Right atrium auricular region (tissue), 2 donors: ENCODE data around the gene FKBP15. TPM values are rescaled to one million over a fixed set of nuclear protein-coding genes. Genes with fewer than 3 reads are reported as not detected.

Source experiments
- DNase-seq: peaks from one replicate; pipeline ENCODE4 v3.0.0-alpha.2; 2019; ENCODE audit warnings: low spot score
- H3K27ac ChIP-seq, 2 donors: fragments of 200-600 bp; sonication (generic); 1 replicate in 1 of 2; 2 replicates in 1 of 2; pipeline ENCODE4 v1.5.1; 2016 to 2019
- H3K27me3 ChIP-seq, 2 donors: fragments of 200-600 bp; sonication (generic); one replicate each; pipeline versions ENCODE4 v1.5.1 to v1.6.0; 2017 to 2019
- H3K36me3 ChIP-seq: fragments of 200-600 bp; sonication (generic); one replicate; pipeline ENCODE4 v1.5.1; 2016
- H3K4me1 ChIP-seq, 2 donors: fragments of 200-600 bp; sonication (generic); one replicate each; pipeline versions ENCODE4 v1.5.1 to v1.6.0; 2017 to 2019
- H3K4me3 ChIP-seq, 2 donors: fragments of 200-600 bp; sonication (generic); 1 replicate in 1 of 2; 2 replicates in 1 of 2; pipeline ENCODE4 v1.5.1; 2017 to 2019; ENCODE audit warnings: mild to moderate bottlenecking in 1 of 2, moderate library complexity in 1 of 2
- H3K9me3 ChIP-seq, 2 donors: fragments of 200-600 bp; sonication (generic); one replicate each; pipeline ENCODE4 v1.5.1; 2019
- total RNA-seq, 2 donors: library from RNA; depleted of rRNA; stranded (reverse); fragments of >200 nt; gene quantifications; one replicate each; pipeline ENCODE4 v1.1.0, GENCODE V29; 2016
- TF ChIP-seq, protein P1 (sequence below), 2 donors: fragments of 200-600 bp; sonication (generic); IDR thresholded peaks; one replicate each; pipeline ENCODE4 v1.5.1; 2019; ENCODE audit warnings: antibody characterized with exemption in 2 of 2

Gene FKBP15, protein sequence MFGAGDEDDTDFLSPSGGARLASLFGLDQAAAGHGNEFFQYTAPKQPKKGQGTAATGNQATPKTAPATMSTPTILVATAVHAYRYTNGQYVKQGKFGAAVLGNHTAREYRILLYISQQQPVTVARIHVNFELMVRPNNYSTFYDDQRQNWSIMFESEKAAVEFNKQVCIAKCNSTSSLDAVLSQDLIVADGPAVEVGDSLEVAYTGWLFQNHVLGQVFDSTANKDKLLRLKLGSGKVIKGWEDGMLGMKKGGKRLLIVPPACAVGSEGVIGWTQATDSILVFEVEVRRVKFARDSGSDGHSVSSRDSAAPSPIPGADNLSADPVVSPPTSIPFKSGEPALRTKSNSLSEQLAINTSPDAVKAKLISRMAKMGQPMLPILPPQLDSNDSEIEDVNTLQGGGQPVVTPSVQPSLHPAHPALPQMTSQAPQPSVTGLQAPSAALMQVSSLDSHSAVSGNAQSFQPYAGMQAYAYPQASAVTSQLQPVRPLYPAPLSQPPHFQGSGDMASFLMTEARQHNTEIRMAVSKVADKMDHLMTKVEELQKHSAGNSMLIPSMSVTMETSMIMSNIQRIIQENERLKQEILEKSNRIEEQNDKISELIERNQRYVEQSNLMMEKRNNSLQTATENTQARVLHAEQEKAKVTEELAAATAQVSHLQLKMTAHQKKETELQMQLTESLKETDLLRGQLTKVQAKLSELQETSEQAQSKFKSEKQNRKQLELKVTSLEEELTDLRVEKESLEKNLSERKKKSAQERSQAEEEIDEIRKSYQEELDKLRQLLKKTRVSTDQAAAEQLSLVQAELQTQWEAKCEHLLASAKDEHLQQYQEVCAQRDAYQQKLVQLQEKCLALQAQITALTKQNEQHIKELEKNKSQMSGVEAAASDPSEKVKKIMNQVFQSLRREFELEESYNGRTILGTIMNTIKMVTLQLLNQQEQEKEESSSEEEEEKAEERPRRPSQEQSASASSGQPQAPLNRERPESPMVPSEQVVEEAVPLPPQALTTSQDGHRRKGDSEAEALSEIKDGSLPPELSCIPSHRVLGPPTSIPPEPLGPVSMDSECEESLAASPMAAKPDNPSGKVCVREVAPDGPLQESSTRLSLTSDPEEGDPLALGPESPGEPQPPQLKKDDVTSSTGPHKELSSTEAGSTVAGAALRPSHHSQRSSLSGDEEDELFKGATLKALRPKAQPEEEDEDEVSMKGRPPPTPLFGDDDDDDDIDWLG
- total RNA-seq: 10 to 100 TPM; 14.7 to 16.6 TPM

DNA sequence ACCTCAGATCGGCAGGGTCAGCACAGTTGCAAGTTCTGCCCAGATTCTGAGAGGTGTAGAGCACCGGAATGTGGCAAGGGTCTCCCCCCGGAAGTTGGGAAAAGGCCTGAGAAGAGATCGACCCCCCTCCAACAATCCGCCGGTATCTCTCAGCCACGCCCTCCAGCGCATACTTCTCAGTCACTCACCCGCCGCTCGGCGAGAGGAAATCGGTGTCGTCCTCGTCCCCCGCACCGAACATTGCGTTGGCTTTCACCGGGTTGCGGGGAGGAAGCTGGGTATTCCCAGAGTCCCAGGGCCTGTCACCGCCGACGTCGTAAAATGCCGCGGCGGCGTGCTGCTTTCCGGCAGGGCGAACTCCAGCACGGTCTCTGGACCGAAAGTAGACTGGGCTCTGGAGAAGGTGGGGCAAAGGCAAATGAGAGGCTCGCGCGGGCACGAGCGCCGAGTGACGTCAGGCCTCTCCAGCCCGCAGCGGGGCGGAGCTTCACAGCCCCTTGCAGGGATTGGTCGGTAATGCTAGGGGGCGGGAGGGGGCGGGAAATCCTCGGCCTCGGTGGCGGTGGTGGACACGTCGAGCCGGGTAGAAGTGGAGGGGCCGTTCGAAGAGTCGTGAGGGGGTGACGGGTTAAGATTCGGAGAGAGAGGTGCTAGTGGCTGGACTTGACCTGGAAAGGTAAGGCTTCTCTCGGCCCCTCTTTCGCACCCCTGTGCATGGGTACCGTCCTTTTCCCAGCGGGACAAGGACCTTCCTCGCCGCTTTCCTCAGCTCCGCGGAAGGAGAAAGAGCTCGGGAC is at the start of gene FKBP15, which contains the start of gene SLC31A1:
TSS of gene FKBP15 (minus strand) at position 275 of the 797 bp plus-strand sequence. CDS start at position 241, 34 bp downstream.
TSS of gene SLC31A1 (plus strand) at position 542 of the 797 bp plus-strand sequence. CDS start 34,605 bp downstream, outside the sequence.
- DNase-seq: peak; percentile 99
- Histone ChIP-seq H3K4me3 (peak within 1 kb of the TSS; percentile 83 to 97), H3K4me1 (peaks cover 0 to 38% of the 10 kb centered on the region in 2 donors), H3K27me3 (no peaks in the 10 kb centered on the region), H3K27ac (peak within 1 kb of the TSS; percentile 85 to 91), H3K36me3 (peaks cover 5% of the 10 kb centered on the region), H3K9me3 (no peaks in the 10 kb centered on the region)
- TF ChIP-seq, protein P1, sequence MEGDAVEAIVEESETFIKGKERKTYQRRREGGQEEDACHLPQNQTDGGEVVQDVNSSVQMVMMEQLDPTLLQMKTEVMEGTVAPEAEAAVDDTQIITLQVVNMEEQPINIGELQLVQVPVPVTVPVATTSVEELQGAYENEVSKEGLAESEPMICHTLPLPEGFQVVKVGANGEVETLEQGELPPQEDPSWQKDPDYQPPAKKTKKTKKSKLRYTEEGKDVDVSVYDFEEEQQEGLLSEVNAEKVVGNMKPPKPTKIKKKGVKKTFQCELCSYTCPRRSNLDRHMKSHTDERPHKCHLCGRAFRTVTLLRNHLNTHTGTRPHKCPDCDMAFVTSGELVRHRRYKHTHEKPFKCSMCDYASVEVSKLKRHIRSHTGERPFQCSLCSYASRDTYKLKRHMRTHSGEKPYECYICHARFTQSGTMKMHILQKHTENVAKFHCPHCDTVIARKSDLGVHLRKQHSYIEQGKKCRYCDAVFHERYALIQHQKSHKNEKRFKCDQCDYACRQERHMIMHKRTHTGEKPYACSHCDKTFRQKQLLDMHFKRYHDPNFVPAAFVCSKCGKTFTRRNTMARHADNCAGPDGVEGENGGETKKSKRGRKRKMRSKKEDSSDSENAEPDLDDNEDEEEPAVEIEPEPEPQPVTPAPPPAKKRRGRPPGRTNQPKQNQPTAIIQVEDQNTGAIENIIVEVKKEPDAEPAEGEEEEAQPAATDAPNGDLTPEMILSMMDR (IDR thresholded peaks at IDR 0.05): no peak

DNA sequence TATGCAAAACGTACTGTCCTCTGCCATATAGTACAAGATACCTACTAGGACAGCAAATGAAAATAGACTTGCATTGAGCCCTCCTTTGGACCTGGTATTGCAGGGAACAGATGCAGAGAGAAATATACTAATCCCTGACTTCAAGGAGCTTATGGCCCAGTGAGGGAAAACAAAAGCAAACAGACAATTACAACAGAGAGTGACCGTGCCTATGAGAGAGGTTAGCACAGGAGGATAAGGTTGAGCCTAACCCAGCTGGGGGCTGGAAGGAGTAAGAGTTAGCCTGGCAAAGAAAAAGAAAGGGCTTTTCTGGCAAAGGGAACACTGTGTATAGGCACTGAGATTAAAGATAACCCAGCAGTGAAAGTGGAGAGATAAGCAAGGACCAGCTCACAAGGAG is 48.8 kb upstream of the FKBP15 start:
- Histone ChIP-seq H3K36me3 (peaks cover 56% of the 10 kb centered on the region), H3K4me1 (peaks cover 0 to 10% of the 10 kb centered on the region in 2 donors), H3K27me3 (no peaks in the 10 kb centered on the region), H3K9me3 (no peaks in the 10 kb centered on the region), H3K27ac (no peak overlapping the region), H3K4me3 (no peak overlapping the region)
- no peak for DNase-seq
- TF ChIP-seq, protein P1 (IDR thresholded peaks at IDR 0.05): no peak

DNA sequence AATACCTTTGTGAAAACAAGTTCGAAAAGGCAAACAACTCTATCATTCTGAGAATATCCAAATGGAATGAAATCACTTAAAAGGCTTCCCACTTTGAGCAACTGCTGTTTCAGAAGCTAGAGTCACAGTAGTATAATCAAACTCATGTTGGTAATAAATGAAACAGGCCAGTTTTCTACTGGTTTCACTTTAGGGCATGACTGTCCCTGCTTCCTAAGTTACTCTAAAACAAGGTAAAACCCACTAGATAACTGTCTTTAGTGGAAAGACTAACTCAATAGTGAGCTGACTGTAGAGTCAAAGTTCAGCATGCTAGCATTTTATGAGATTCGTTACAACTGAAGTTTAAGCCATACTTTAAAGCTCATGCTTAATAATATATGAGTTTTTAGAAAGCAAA is 48.3 kb upstream of the FKBP15 start:
- H3K4me3 ChIP-seq: no peak overlapping the region
- peaks cover 0 to 6% of the 10 kb centered on the region in 2 donors for H3K4me1 ChIP-seq
- no peak for DNase-seq
- no peaks in the 10 kb centered on the region for H3K27me3 ChIP-seq
- H3K9me3 ChIP-seq: no peaks in the 10 kb centered on the region
- H3K27ac ChIP-seq: no peak overlapping the region
- peaks cover 56% of the 10 kb centered on the region for H3K36me3 ChIP-seq
- TF ChIP-seq, protein P1 (IDR thresholded peaks at IDR 0.05): no peak

DNA sequence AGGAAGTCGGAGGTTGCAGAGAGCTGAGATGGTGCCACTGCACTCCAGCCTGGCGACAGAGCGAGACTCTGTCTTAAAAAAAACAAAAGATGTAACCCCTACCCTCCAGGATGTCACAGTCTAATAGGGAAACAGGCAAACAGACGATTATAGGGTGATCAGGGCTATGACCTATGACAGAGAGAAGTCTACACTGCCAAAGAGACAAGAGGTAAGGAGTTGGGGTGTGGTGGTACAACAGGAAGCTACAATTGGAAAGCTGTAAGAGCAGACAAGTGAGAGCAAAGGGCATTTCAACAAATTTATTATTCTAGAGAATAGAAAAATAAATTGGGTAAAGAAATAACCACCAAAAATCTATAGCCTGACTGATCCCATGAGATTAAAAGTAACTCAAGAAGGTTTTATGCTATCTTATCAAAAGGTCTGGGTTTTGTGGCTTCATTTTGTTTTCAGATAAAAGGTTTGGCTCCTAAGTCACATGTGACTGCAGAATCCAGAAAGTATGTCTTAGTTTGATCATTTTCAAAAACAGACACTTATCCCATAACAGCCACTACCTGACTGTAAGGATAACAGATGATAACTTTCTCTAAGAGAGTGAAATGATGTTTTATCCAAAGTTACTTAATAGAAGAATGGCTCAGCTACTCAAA is 47.0 kb upstream of the FKBP15 start:
- Histone ChIP-seq H3K36me3 (peaks cover 55% of the 10 kb centered on the region), H3K9me3 (no peaks in the 10 kb centered on the region), H3K4me3 (no peak overlapping the region), H3K4me1 (no peaks in the 10 kb centered on the region), H3K27me3 (no peaks in the 10 kb centered on the region), H3K27ac (no peak overlapping the region)
- TF ChIP-seq, protein P1 (IDR thresholded peaks at IDR 0.05): no peak
- DNase-seq: no peak
